WTC11 (cell line): ENCODE data around the gene CIDEB. TPM values are rescaled to one million over a fixed set of nuclear protein-coding genes. Genes with fewer than 3 reads are reported as not detected.

Experiments used
- ATAC-seq: fragments of 200-7000 bp; cut with Tn5 transposase; 2 replicates; pipeline ENCODE4 v1.10.0; 2021; ENCODE audit warnings: mild to moderate bottlenecking, moderate library complexity
- CTCF ChIA-PET: fragments of 300-600 bp; sonication (Branson Sonifier 250); formaldehyde crosslinking; loops from one replicate; lab custom pipeline; 2021; ENCODE audit warnings: antibody characterized with exemption; lab: Charles Lee
- POLR2A ChIA-PET: fragments of 350-600 bp; sonication (Branson Sonifier 250); formaldehyde crosslinking; loops from one replicate; lab custom pipeline; 2021; ENCODE audit warnings: antibody characterized with exemption; lab: Charles Lee
- DNase-seq: peaks from one replicate; pipeline ENCODE4 v3.0.0; 2021; ENCODE audit warnings: low spot score
- H3K27ac Mint-ChIP-seq: 2 replicates; pipeline ENCODE4 v1.8.0; 2021; ENCODE audit warnings: mixed read lengths
- H3K27me3 Mint-ChIP-seq: 2 replicates; pipeline ENCODE4 v1.8.0; 2021; ENCODE audit warnings: low read depth, mild to moderate bottlenecking, moderate library complexity, mixed read lengths
- H3K36me3 Mint-ChIP-seq: 2 replicates; pipeline ENCODE4 v1.8.0; 2021; ENCODE audit warnings: mixed read lengths
- H3K4me1 Mint-ChIP-seq: 2 replicates; pipeline ENCODE4 v1.8.0; 2022; ENCODE audit warnings: mixed read lengths
- H3K4me3 Mint-ChIP-seq: 2 replicates; pipeline ENCODE4 v1.8.0; 2021; ENCODE audit warnings: mild to moderate bottlenecking, moderate library complexity, mixed read lengths
- H3K9me3 Mint-ChIP-seq: 2 replicates; pipeline ENCODE4 v1.8.0; 2021; ENCODE audit warnings: mixed read lengths
- CBFB ChIP-seq: sonication (generic); formaldehyde crosslinking; IDR thresholded peaks from 2 replicates; pipeline ENCODE4 v1.8.1; 2022; ENCODE audit warnings: mild to moderate bottlenecking, low read depth, missing genetic modification reagents
- ELF4 ChIP-seq: sonication (generic); formaldehyde crosslinking; IDR thresholded peaks from 2 replicates; pipeline ENCODE4 v1.8.1; 2022; ENCODE audit warnings: low read depth, mild to moderate bottlenecking, moderate library complexity, missing genetic modification reagents
- EMX1 ChIP-seq: fragments of 250-450 bp; sonication (Bioruptor Pico); IDR thresholded peaks from 2 replicates; pipeline ENCODE4 v1.8.0; 2021; ENCODE audit warnings: mild to moderate bottlenecking
- ESRRA ChIP-seq: sonication (generic); formaldehyde crosslinking; IDR thresholded peaks from 2 replicates; pipeline ENCODE4 v1.8.1; 2022; ENCODE audit warnings: mild to moderate bottlenecking, missing genetic modification reagents, borderline replicate concordance
- FOXJ3 ChIP-seq: sonication (generic); formaldehyde crosslinking; IDR thresholded peaks from 2 replicates; pipeline ENCODE4 v1.9.0; 2021; ENCODE audit warnings: missing genetic modification reagents, mild to moderate bottlenecking, borderline replicate concordance
- FOXP1 ChIP-seq: sonication (generic); formaldehyde crosslinking; IDR thresholded peaks from 2 replicates; pipeline ENCODE4 v1.8.0; 2022; ENCODE audit warnings: missing genetic modification reagents, mild to moderate bottlenecking, moderate library complexity, borderline replicate concordance
- MXD4 ChIP-seq: fragments of 250-450 bp; sonication (Bioruptor Pico); IDR thresholded peaks from 2 replicates; pipeline ENCODE4 v1.8.0; 2021; ENCODE audit warnings: mild to moderate bottlenecking, moderate library complexity, borderline replicate concordance
- NFATC4 ChIP-seq: fragments of 250-450 bp; sonication (Bioruptor Pico); IDR thresholded peaks from 2 replicates; pipeline ENCODE4 v1.9.0; 2021; ENCODE audit warnings: mild to moderate bottlenecking
- NFE2L1 ChIP-seq: sonication (generic); formaldehyde crosslinking; IDR thresholded peaks from 2 replicates; pipeline ENCODE4 v1.8.1; 2023; ENCODE audit warnings: missing genetic modification reagents
- NR1H2 ChIP-seq: sonication (generic); formaldehyde crosslinking; IDR thresholded peaks from 2 replicates; pipeline ENCODE4 v1.9.0; 2021; ENCODE audit warnings: mild to moderate bottlenecking, moderate library complexity, missing genetic modification reagents
- NR2C2 ChIP-seq: sonication (generic); formaldehyde crosslinking; IDR thresholded peaks from 2 replicates; pipeline ENCODE4 v1.8.0; 2022; ENCODE audit warnings: mild to moderate bottlenecking, missing genetic modification reagents
- RELA ChIP-seq: sonication (generic); formaldehyde crosslinking; IDR thresholded peaks from 2 replicates; pipeline ENCODE4 v1.8.1; 2022; ENCODE audit warnings: missing genetic modification reagents, mild to moderate bottlenecking, borderline replicate concordance
- SOX15 ChIP-seq: fragments of 250-450 bp; sonication (Bioruptor Pico); IDR thresholded peaks from 2 replicates; pipeline ENCODE4 v1.9.0; 2021; ENCODE audit warnings: mild to moderate bottlenecking
- SP1 ChIP-seq: sonication (generic); formaldehyde crosslinking; conservative IDR thresholded peaks from 2 replicates; pipeline ENCODE4 v1.8.1; 2022; ENCODE audit warnings: missing genetic modification reagents
- TCF7 ChIP-seq: sonication (generic); formaldehyde crosslinking; IDR thresholded peaks from 2 replicates; pipeline ENCODE4 v1.8.0; 2022; ENCODE audit warnings: mild to moderate bottlenecking, low read depth, missing genetic modification reagents, moderate library complexity
- TP53 ChIP-seq: sonication (generic); formaldehyde crosslinking; IDR thresholded peaks from 2 replicates; pipeline ENCODE4 v1.8.1; 2023; ENCODE audit warnings: mild to moderate bottlenecking, missing genetic modification reagents
- ZNF232 ChIP-seq: sonication (generic); formaldehyde crosslinking; IDR thresholded peaks from 2 replicates; pipeline ENCODE4 v1.8.0; 2022; ENCODE audit warnings: mild to moderate bottlenecking, missing genetic modification reagents
- total RNA-seq: library from RNA; stranded (reverse); gene quantifications from 3 replicates; pipeline ENCODE4 v1.2.3, GENCODE V29; 2021
- TF ChIP-seq, protein P1 (sequence below): sonication (generic); formaldehyde crosslinking; IDR thresholded peaks from 2 replicates; pipeline ENCODE4 v1.8.1; 2022; ENCODE audit warnings: mild to moderate bottlenecking, missing genetic modification reagents, moderate library complexity, borderline replicate concordance
- TF ChIP-seq, protein P2 (sequence below): sonication (generic); formaldehyde crosslinking; IDR thresholded peaks from 2 replicates; pipeline ENCODE4 v1.8.0; 2022; ENCODE audit warnings: mild to moderate bottlenecking, missing genetic modification reagents
- TF ChIP-seq, protein P3 (sequence below): sonication (generic); formaldehyde crosslinking; IDR thresholded peaks from 2 replicates; pipeline ENCODE4 v1.8.0; 2022; ENCODE audit warnings: missing genetic modification reagents
- TF ChIP-seq, protein P4 (sequence below): fragments of 250-450 bp; sonication (Bioruptor Pico); IDR thresholded peaks from 2 replicates; pipeline ENCODE4 v1.8.0; 2021; ENCODE audit warnings: mild to moderate bottlenecking
- TF ChIP-seq, protein P5 (sequence below): sonication (generic); formaldehyde crosslinking; IDR thresholded peaks from 2 replicates; pipeline ENCODE4 v1.8.1; 2023; ENCODE audit warnings: mild to moderate bottlenecking, missing genetic modification reagents, borderline replicate concordance
- TF ChIP-seq, protein P6 (sequence below): sonication (generic); formaldehyde crosslinking; IDR thresholded peaks from 2 replicates; pipeline ENCODE4 v1.8.0; 2022; ENCODE audit warnings: mild to moderate bottlenecking, missing genetic modification reagents

The CIDEB gene
- total RNA-seq, 1 experiment from 2014 or later: 4.7 TPM

DNA sequence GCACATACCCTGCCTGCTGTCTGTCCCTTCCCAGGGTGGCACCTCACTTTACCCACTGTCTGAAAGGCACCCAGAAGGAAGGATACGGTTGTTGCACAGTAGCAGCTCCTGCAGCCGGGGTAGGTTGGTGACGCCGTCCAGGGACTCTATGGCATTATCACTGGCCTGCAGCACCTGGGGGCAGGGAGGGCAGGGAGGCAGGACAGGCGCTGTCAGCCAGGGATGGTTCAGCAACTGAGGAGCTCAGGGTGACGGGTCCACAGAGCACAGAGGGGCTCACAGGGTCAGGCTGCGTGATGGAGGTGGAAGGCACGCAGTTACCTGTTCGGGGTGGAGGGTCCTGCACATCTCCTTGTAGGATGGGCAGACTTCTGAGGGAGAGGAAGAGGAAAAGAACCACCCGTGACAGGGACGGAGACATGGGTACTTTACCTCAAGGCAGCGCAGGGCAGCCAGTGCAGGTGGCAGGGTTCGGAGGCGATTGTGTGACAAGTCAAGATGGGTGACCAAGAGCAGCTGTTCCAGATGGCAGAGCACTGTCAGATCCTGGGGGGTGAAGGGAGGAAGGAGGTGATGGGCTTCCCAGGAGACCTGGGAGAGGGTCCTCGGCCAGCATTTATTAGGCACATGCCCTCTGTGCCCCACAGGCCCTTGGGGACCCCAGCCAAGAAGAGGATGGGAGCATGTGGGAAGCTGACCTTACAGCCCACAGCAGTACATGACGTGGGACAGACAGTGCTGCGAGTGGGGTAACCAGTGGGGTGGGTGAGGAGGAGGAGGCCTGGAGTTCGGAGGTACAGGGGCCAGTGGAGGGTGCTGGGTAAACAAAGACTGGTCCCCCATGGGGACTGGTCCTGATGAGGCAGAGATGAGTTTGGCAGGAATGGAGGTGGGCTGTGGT lies 41.2 kb downstream of the CIDEB start:
- TF ChIP-seq NFE2L1 (CRISPR knock-in tag) (no peak), ZNF232 (CRISPR knock-in tag) (no peak), EMX1 (CRISPR knock-in tag) (no peak), ESRRA (CRISPR knock-in tag) (no peak), NR2C2 (CRISPR knock-in tag) (no peak), NFATC4 (CRISPR knock-in tag) (no peak), ELF4 (CRISPR knock-in tag) (no peak), SOX15 (CRISPR knock-in tag) (no peak), FOXJ3 (CRISPR knock-in tag) (no peak), CBFB (CRISPR knock-in tag) (no peak), TP53 (CRISPR knock-in tag) (no peak), RELA (CRISPR knock-in tag) (no peak), FOXP1 (CRISPR knock-in tag) (no peak), MXD4 (CRISPR knock-in tag) (no peak)
- TF ChIP-seq, protein P1, sequence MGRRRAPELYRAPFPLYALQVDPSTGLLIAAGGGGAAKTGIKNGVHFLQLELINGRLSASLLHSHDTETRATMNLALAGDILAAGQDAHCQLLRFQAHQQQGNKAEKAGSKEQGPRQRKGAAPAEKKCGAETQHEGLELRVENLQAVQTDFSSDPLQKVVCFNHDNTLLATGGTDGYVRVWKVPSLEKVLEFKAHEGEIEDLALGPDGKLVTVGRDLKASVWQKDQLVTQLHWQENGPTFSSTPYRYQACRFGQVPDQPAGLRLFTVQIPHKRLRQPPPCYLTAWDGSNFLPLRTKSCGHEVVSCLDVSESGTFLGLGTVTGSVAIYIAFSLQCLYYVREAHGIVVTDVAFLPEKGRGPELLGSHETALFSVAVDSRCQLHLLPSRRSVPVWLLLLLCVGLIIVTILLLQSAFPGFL (CRISPR knock-in tag): no peak
- TF ChIP-seq, protein P2, sequence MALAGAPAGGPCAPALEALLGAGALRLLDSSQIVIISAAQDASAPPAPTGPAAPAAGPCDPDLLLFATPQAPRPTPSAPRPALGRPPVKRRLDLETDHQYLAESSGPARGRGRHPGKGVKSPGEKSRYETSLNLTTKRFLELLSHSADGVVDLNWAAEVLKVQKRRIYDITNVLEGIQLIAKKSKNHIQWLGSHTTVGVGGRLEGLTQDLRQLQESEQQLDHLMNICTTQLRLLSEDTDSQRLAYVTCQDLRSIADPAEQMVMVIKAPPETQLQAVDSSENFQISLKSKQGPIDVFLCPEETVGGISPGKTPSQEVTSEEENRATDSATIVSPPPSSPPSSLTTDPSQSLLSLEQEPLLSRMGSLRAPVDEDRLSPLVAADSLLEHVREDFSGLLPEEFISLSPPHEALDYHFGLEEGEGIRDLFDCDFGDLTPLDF (CRISPR knock-in tag): no peak
- TF ChIP-seq, protein P3, sequence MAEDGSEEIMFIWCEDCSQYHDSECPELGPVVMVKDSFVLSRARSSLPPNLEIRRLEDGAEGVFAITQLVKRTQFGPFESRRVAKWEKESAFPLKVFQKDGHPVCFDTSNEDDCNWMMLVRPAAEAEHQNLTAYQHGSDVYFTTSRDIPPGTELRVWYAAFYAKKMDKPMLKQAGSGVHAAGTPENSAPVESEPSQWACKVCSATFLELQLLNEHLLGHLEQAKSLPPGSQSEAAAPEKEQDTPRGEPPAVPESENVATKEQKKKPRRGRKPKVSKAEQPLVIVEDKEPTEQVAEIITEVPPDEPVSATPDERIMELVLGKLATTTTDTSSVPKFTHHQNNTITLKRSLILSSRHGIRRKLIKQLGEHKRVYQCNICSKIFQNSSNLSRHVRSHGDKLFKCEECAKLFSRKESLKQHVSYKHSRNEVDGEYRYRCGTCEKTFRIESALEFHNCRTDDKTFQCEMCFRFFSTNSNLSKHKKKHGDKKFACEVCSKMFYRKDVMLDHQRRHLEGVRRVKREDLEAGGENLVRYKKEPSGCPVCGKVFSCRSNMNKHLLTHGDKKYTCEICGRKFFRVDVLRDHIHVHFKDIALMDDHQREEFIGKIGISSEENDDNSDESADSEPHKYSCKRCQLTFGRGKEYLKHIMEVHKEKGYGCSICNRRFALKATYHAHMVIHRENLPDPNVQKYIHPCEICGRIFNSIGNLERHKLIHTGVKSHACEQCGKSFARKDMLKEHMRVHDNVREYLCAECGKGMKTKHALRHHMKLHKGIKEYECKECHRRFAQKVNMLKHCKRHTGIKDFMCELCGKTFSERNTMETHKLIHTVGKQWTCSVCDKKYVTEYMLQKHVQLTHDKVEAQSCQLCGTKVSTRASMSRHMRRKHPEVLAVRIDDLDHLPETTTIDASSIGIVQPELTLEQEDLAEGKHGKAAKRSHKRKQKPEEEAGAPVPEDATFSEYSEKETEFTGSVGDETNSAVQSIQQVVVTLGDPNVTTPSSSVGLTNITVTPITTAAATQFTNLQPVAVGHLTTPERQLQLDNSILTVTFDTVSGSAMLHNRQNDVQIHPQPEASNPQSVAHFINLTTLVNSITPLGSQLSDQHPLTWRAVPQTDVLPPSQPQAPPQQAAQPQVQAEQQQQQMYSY (CRISPR knock-in tag): no peak
- Mint-ChIP-seq H3K4me3 (no peak overlapping the region), H3K36me3 (peaks cover 4% of the 10 kb centered on the region; the same call in 1 of the 2 replicates), H3K27ac (no peak overlapping the region), H3K4me1 (no peaks in the 10 kb centered on the region; the same call in 1 of the 2 replicates), H3K27me3 (no peaks in the 10 kb centered on the region), H3K9me3 (no peaks in the 10 kb centered on the region)
- ChIA-PET POLR2A (no interaction called here), CTCF (interaction anchor here (2.2 kb wide), 1 partner anchor 24 kb away, joined by 12 read pairs; the partner anchor contains the start of gene TINF2)
- DNase-seq: no peak
- ATAC-seq: no peak

DNA sequence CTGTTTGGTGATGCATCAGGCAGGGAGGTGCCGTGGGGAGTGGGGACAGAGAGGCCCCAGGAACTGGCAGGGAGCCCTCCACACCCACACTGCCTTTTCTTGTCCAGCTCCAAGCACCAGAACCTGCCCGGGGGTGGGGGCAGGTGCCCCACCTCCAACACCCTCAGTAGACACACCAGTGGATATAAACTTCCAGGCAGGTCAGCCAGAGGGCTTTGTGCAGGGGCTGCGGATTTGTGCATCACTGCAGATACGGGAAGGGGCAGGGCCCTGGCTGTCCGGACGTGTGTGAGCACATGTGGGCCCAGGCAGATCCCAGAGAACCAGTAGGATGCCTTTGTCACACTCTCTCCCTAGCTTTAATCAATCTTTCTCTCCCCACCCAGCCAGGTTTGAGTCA lies 43.5 kb downstream of the CIDEB start:
- H3K4me3 Mint-ChIP-seq: no peak overlapping the region
- no peak for ATAC-seq
- no peak for DNase-seq
- peaks cover 4% of the 10 kb centered on the region; the same call in 1 of the 2 replicates for H3K36me3 Mint-ChIP-seq
- ChIA-PET CTCF (interaction anchor here (1.2 kb wide), 1 partner anchor 44 kb away, joined by 4 read pairs; the partner anchor contains the start of gene CIDEB), POLR2A (no interaction called here)
- no peaks in the 10 kb centered on the region for H3K9me3 Mint-ChIP-seq
- no peak overlapping the region; the same call in 1 of the 2 replicates for H3K27ac Mint-ChIP-seq
- H3K27me3 Mint-ChIP-seq: no peaks in the 10 kb centered on the region
- H3K4me1 Mint-ChIP-seq: no peaks in the 10 kb centered on the region
- TF ChIP-seq, protein P4, sequence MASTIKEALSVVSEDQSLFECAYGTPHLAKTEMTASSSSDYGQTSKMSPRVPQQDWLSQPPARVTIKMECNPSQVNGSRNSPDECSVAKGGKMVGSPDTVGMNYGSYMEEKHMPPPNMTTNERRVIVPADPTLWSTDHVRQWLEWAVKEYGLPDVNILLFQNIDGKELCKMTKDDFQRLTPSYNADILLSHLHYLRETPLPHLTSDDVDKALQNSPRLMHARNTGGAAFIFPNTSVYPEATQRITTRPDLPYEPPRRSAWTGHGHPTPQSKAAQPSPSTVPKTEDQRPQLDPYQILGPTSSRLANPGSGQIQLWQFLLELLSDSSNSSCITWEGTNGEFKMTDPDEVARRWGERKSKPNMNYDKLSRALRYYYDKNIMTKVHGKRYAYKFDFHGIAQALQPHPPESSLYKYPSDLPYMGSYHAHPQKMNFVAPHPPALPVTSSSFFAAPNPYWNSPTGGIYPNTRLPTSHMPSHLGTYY (CRISPR knock-in tag): no peak
- TF ChIP-seq SP1: no peak
- TF ChIP-seq, protein P5, sequence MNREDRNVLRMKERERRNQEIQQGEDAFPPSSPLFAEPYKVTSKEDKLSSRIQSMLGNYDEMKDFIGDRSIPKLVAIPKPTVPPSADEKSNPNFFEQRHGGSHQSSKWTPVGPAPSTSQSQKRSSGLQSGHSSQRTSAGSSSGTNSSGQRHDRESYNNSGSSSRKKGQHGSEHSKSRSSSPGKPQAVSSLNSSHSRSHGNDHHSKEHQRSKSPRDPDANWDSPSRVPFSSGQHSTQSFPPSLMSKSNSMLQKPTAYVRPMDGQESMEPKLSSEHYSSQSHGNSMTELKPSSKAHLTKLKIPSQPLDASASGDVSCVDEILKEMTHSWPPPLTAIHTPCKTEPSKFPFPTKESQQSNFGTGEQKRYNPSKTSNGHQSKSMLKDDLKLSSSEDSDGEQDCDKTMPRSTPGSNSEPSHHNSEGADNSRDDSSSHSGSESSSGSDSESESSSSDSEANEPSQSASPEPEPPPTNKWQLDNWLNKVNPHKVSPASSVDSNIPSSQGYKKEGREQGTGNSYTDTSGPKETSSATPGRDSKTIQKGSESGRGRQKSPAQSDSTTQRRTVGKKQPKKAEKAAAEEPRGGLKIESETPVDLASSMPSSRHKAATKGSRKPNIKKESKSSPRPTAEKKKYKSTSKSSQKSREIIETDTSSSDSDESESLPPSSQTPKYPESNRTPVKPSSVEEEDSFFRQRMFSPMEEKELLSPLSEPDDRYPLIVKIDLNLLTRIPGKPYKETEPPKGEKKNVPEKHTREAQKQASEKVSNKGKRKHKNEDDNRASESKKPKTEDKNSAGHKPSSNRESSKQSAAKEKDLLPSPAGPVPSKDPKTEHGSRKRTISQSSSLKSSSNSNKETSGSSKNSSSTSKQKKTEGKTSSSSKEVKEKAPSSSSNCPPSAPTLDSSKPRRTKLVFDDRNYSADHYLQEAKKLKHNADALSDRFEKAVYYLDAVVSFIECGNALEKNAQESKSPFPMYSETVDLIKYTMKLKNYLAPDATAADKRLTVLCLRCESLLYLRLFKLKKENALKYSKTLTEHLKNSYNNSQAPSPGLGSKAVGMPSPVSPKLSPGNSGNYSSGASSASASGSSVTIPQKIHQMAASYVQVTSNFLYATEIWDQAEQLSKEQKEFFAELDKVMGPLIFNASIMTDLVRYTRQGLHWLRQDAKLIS (CRISPR knock-in tag): no peak
- no peak for TF ChIP-seq TCF7 (CRISPR knock-in tag)
- TF ChIP-seq, protein P6, sequence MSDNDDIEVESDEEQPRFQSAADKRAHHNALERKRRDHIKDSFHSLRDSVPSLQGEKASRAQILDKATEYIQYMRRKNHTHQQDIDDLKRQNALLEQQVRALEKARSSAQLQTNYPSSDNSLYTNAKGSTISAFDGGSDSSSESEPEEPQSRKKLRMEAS (CRISPR knock-in tag): no peak
- TF ChIP-seq NR1H2 (CRISPR knock-in tag): no peak
